Esophagus squamous epithelium (tissue), 4 donors: ENCODE measurements around the gene AKAP12.

Experiments used
- POLR2A ChIP-seq, 4 donors: fragments of 450-650 bp; IDR thresholded peaks; one replicate each; pipeline ENCODE4 v1.6.1; 2017; ENCODE audit warnings: antibody characterized with exemption in 4 of 4, mild to moderate bottlenecking in 4 of 4, moderate library complexity in 3 of 4
- TF ChIP-seq, protein P1 (sequence below), 6 experiments: fragments of 450-650 bp in 4 of 6; fragments of 200-600 bp in 2 of 6; sonication (generic) in 2 of 6; IDR thresholded peaks; one replicate each; pipeline ENCODE4 v1.5.1; 2016 to 2019; ENCODE audit warnings: antibody characterized with exemption in 6 of 6, mild to moderate bottlenecking in 4 of 6, moderate library complexity in 4 of 6

GRCh38 chr6:151225919-151226318, 13.8 kb upstream of the AKAP12 start:
- TF ChIP-seq, protein P1, sequence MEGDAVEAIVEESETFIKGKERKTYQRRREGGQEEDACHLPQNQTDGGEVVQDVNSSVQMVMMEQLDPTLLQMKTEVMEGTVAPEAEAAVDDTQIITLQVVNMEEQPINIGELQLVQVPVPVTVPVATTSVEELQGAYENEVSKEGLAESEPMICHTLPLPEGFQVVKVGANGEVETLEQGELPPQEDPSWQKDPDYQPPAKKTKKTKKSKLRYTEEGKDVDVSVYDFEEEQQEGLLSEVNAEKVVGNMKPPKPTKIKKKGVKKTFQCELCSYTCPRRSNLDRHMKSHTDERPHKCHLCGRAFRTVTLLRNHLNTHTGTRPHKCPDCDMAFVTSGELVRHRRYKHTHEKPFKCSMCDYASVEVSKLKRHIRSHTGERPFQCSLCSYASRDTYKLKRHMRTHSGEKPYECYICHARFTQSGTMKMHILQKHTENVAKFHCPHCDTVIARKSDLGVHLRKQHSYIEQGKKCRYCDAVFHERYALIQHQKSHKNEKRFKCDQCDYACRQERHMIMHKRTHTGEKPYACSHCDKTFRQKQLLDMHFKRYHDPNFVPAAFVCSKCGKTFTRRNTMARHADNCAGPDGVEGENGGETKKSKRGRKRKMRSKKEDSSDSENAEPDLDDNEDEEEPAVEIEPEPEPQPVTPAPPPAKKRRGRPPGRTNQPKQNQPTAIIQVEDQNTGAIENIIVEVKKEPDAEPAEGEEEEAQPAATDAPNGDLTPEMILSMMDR (IDR thresholded peaks at IDR 0.05), result no peak
- TF ChIP-seq POLR2A (IDR thresholded peaks at IDR 0.05), result no peak
